ENCODE measurements around the gene PTGES. TPM values are rescaled to one million over a fixed set of nuclear protein-coding genes. Genes with fewer than 3 reads are reported as not detected.

The PTGES gene
- total and polyA plus RNA-seq, 2 experiments from 2014 or later = 2.8 to 3.6 TPM

GRCh38 chr9:129719135-129719534 lies 33.7 kb downstream of the PTGES start:
- Mint-ChIP-seq H3K27ac (no peak overlapping the region), H3K4me1 (peaks cover 3% of the 10 kb centered on the region; the same call in 1 of the 3 replicates), H3K36me3 (ENCODE audit: low read depth) (no peaks in the 10 kb centered on the region), H3K9me3 (no peaks in the 10 kb centered on the region; the same call in 2 of the 3 replicates), H3K4me3 (no peak overlapping the region), H3K27me3 (ENCODE audit: insufficient read depth, low read depth, poor library complexity) (peaks cover 11% of the 10 kb centered on the region)
- ATAC-seq = peak; percentile 70
- no peaks in the 10 kb centered on the region for H3K27me3 ChIP-seq (ENCODE audit: insufficient read depth)
- H3K4me2 ChIP-seq = no peak overlapping the region
- H3F3A ChIP-seq (replicated peaks; ENCODE audit: low read depth) = no peaks in the 10 kb centered on the region
- no peaks in the 10 kb centered on the region for H3K79me2 ChIP-seq (replicated peaks; ENCODE audit: insufficient read depth)
- no peaks in the 10 kb centered on the region for H4K20me1 ChIP-seq (replicated peaks; ENCODE audit: insufficient read depth)
- no peaks in the 10 kb centered on the region for H3K9me2 ChIP-seq (ENCODE audit: insufficient read depth)
- no peaks in the 10 kb centered on the region for H3K36me3 ChIP-seq (ENCODE audit: insufficient read depth)
- no peak overlapping the region for H3K27ac ChIP-seq (ENCODE audit: low read depth)
- no peak for TF ChIP-seq JUNB (IDR thresholded peaks at IDR 0.05; ENCODE audit: unreplicated experiment)
- TF ChIP-seq CTCF (conservative IDR thresholded peaks at IDR 0.05; ENCODE audit: low read depth in 2 of 2) = peak; percentile 59 to 80
- H2AFZ ChIP-seq = 0 out of 2 replicates have a peak overlapping the region, but pooled peaks have one; percentile 23
- H3K4me1 ChIP-seq (ENCODE audit: insufficient read depth) = no peaks in the 10 kb centered on the region
- no peak overlapping the region for H3K4me3 ChIP-seq
- peak; percentile 81 for DNase-seq (ENCODE audit: low spot score)

GRCh38 chr9:129718647-129719046 lies 34.2 kb downstream of the PTGES start:
- Histone ChIP-seq H3K4me2 (no peak overlapping the region), H3K36me3 (ENCODE audit: insufficient read depth) (no peaks in the 10 kb centered on the region), H3K27me3 (ENCODE audit: insufficient read depth) (no peaks in the 10 kb centered on the region), H4K20me1 (replicated peaks; ENCODE audit: insufficient read depth) (no peaks in the 10 kb centered on the region), H3K79me2 (replicated peaks; ENCODE audit: insufficient read depth) (no peaks in the 10 kb centered on the region), H3K9me2 (ENCODE audit: insufficient read depth) (no peaks in the 10 kb centered on the region), H3F3A (replicated peaks; ENCODE audit: low read depth) (no peaks in the 10 kb centered on the region), H3K4me3 (no peak overlapping the region), H3K4me1 (ENCODE audit: insufficient read depth) (no peaks in the 10 kb centered on the region), H2AFZ (no peak overlapping the region), H3K27ac (ENCODE audit: low read depth) (no peak overlapping the region)
- Mint-ChIP-seq H3K27ac (no peak overlapping the region), H3K4me1 (peaks cover 3% of the 10 kb centered on the region; the same call in 1 of the 3 replicates), H3K27me3 (ENCODE audit: insufficient read depth, low read depth, poor library complexity) (peaks cover 11% of the 10 kb centered on the region), H3K9me3 (no peaks in the 10 kb centered on the region; the same call in 2 of the 3 replicates), H3K36me3 (ENCODE audit: low read depth) (no peaks in the 10 kb centered on the region), H3K4me3 (no peak overlapping the region)
- ATAC-seq (no peak), DNase-seq (ENCODE audit: low spot score) (no peak)
- TF ChIP-seq ZNF462 (CRISPR knock-in tag; IDR thresholded peaks at IDR 0.05) (no peak), CREB1 (CRISPR knock-in tag; IDR thresholded peaks at IDR 0.05; ENCODE audit: low read depth) (no peak), POLR2AphosphoS5 (IDR thresholded peaks at IDR 0.05; ENCODE audit: low read depth) (no peak), ZNF114 (CRISPR knock-in tag; IDR thresholded peaks at IDR 0.05) (no peak), ETS1 (IDR thresholded peaks at IDR 0.05) (no peak), CTCF (conservative IDR thresholded peaks at IDR 0.05; ENCODE audit: low read depth in 2 of 2) (no peak), NANOG (IDR thresholded peaks at IDR 0.05; ENCODE audit: borderline replicate concordance) (no peak), EZH2phosphoT487 (IDR thresholded peaks at IDR 0.05; ENCODE audit: unreplicated experiment) (no peak)

Data from GM23338 (cell line).